ENCODE data around the gene RUFY3. TPM values are rescaled to one million over a fixed set of nuclear protein-coding genes. Genes with fewer than 3 reads are reported as not detected.

Gene RUFY3
- total RNA-seq = 11.7 TPM

GRCh38 chr4:70721747-70722146, at the start of gene RUFY3:
RUFY3 (plus strand) TSS chr4:70721964; CDS start chr4:70722574, 610 bp downstream.
- DNase-seq (ENCODE audit: low spot score in 2 of 2) = no peak
- H3K4me3 ChIP-seq = peak within 1 kb of the TSS; percentile 38 to 63
- H3K27me3 ChIP-seq = no peaks in the 10 kb centered on the region
- peaks cover 3 to 6% of the 10 kb centered on the region in 2 donors for H3K4me1 ChIP-seq
- intact Hi-C loops (cut with DNase I) = no loop called here
- H3K36me3 ChIP-seq = no peaks in the 10 kb centered on the region
- no peak for TF ChIP-seq CTCF (IDR thresholded peaks at IDR 0.05)
- H3K9me3 ChIP-seq = no peaks in the 10 kb centered on the region
- H3K27ac ChIP-seq = peak within 1 kb of the TSS; percentile 22 to 55

GRCh38 chr4:70674191-70674590, 47.6 kb upstream of the RUFY3 start:
- H3K4me3 ChIP-seq = no peak overlapping the region
- TF ChIP-seq CTCF (IDR thresholded peaks at IDR 0.05) = no peak
- H3K4me1 ChIP-seq = no peaks in the 10 kb centered on the region
- intact Hi-C loops (cut with DNase I) = no loop called here
- no peaks in the 10 kb centered on the region for H3K27me3 ChIP-seq
- H3K9me3 ChIP-seq = no peaks in the 10 kb centered on the region
- no peak for DNase-seq (ENCODE audit: low spot score in 2 of 2)
- H3K27ac ChIP-seq = no peak overlapping the region
- H3K36me3 ChIP-seq = no peaks in the 10 kb centered on the region

GRCh38 chr4:70674731-70675130, 47.0 kb upstream of the RUFY3 start:
- Histone ChIP-seq H3K27me3 (no peaks in the 10 kb centered on the region), H3K36me3 (no peaks in the 10 kb centered on the region), H3K4me3 (no peak overlapping the region), H3K4me1 (no peaks in the 10 kb centered on the region), H3K9me3 (no peaks in the 10 kb centered on the region), H3K27ac (no peak overlapping the region)
- intact Hi-C loops (cut with DNase I) = no loop called here
- no peak for TF ChIP-seq CTCF (IDR thresholded peaks at IDR 0.05)
- DNase-seq (ENCODE audit: low spot score in 2 of 2) = no peak

- H3K27ac ChIP-seq = no peak overlapping the region
- H3K36me3 ChIP-seq = no peaks in the 10 kb centered on the region
- no peak for TF ChIP-seq CTCF (IDR thresholded peaks at IDR 0.05)
- no peaks in the 10 kb centered on the region for H3K4me1 ChIP-seq
- no peaks in the 10 kb centered on the region for H3K9me3 ChIP-seq
- H3K27me3 ChIP-seq = no peaks in the 10 kb centered on the region
- no peak for DNase-seq (ENCODE audit: low spot score in 2 of 2)
- intact Hi-C loops (cut with DNase I) = no loop called here
- H3K4me3 ChIP-seq = no peak overlapping the region
Measured at GRCh38 chr4:70676554-70677090, 45.1 kb upstream of the RUFY3 start.

- no peak for DNase-seq (ENCODE audit: low spot score in 2 of 2)
- no peak for TF ChIP-seq CTCF (IDR thresholded peaks at IDR 0.05)
- Histone ChIP-seq H3K9me3 (no peaks in the 10 kb centered on the region), H3K36me3 (no peaks in the 10 kb centered on the region), H3K4me1 (no peaks in the 10 kb centered on the region), H3K27ac (no peak overlapping the region), H3K4me3 (no peak overlapping the region), H3K27me3 (no peaks in the 10 kb centered on the region)
- intact Hi-C loops (cut with DNase I) = no loop called here
Measured at GRCh38 chr4:70678383-70678999, 43.3 kb upstream of the RUFY3 start.

All from ascending aorta (tissue), 2 donors.